ENCODE results near the gene ABHD12B.

GRCh38 chr14:50882932-50883826 lies 11.3 kb downstream of the ABHD12B start:
- TF ChIP-seq CTCF (conservative IDR thresholded peaks at IDR 0.05 in 1 of 2, IDR thresholded peaks at IDR 0.05 in 1 of 2; ENCODE audit: low read depth in 1 of 2, low read length in 2 of 2) (no peak), EZH2 (IDR thresholded peaks at IDR 0.05; ENCODE audit: low read length, missing control alignments) (no peak)

Data from fibroblast of lung (primary cell).